Liver (tissue), 9 donors: ENCODE data around the gene PRDX1. TPM values are rescaled to one million over a fixed set of nuclear protein-coding genes. Genes with fewer than 3 reads are reported as not detected.

Experiments
- DNase-seq: peaks from one replicate; pipeline ENCODE4 v3.0.0-alpha.2; 2017; ENCODE audit warnings: low spot score
- H3K27ac ChIP-seq, 2 donors: one replicate each; pipeline ENCODE4 v1.7.0; 2013; ENCODE audit warnings: inconsistent platforms in 2 of 2, low read length in 2 of 2, control low read depth in 1 of 2, low read depth in 1 of 2, mild to moderate bottlenecking in 1 of 2
- H3K27me3 ChIP-seq, 4 donors: one replicate each; pipeline versions ENCODE4 v1.6.1 to v1.7.0; 2013; ENCODE audit warnings: low read length in 3 of 4, inconsistent platforms in 1 of 4, mild to moderate bottlenecking in 1 of 4, moderate library complexity in 1 of 4; ENCODE audit not compliant: control insufficient read depth in 4 of 4, insufficient read depth in 4 of 4
- H3K36me3 ChIP-seq, 4 donors: one replicate each; pipeline versions ENCODE4 v1.6.1 to v1.7.0; 2013; ENCODE audit warnings: low read length in 3 of 4, mild to moderate bottlenecking in 3 of 4, low read depth in 1 of 4, moderate library complexity in 1 of 4; ENCODE audit not compliant: control insufficient read depth in 4 of 4, insufficient read depth in 3 of 4
- H3K4me1 ChIP-seq, 4 donors: one replicate each; pipeline versions ENCODE4 v1.6.1 to v1.7.0; 2013; ENCODE audit warnings: low read length in 3 of 4, mild to moderate bottlenecking in 3 of 4, moderate library complexity in 1 of 4; ENCODE audit not compliant: control insufficient read depth in 4 of 4, insufficient read depth in 4 of 4
- H3K4me3 ChIP-seq, 3 donors: one replicate each; pipeline versions ENCODE4 v1.6.1 to v1.7.0; 2013; ENCODE audit warnings: low read length in 3 of 3, control low read depth in 1 of 3, low read depth in 1 of 3, mild to moderate bottlenecking in 1 of 3
- H3K9ac ChIP-seq, 2 donors: one replicate each; pipeline ENCODE4 v1.7.0; 2013; ENCODE audit warnings: low read length in 2 of 2, mild to moderate bottlenecking in 2 of 2, moderate library complexity in 2 of 2, control low read depth in 1 of 2, low read depth in 1 of 2
- H3K9me3 ChIP-seq, 4 donors: one replicate each; pipeline versions ENCODE4 v1.6.1 to v1.7.0; 2013; ENCODE audit warnings: low read length in 3 of 4; ENCODE audit not compliant: control insufficient read depth in 4 of 4
- CTCF ChIP-seq: fragments of 150-350 bp; IDR thresholded peaks from 2 replicates; pipeline ENCODE4 v1.5.1; 2017; ENCODE audit warnings: improper control_type of control experiment, low read depth, low read length; ENCODE audit not compliant: missing input control
- EGR1 ChIP-seq, 2 donors: IDR thresholded peaks; 2 replicates each; pipeline ENCODE4 v1.6.1; 2016 to 2018; ENCODE audit warnings: antibody characterized with exemption in 2 of 2, low read depth in 2 of 2
- FOXA1 ChIP-seq: IDR thresholded peaks from 2 replicates; pipeline ENCODE4 v1.6.1; 2016; ENCODE audit warnings: antibody characterized with exemption
- FOXA2 ChIP-seq: IDR thresholded peaks from 2 replicates; pipeline ENCODE4 v1.6.1; 2016; ENCODE audit warnings: antibody characterized with exemption
- GABPA ChIP-seq, 2 donors: IDR thresholded peaks in 1 of 2; conservative IDR thresholded peaks in 1 of 2; 2 replicates each; pipeline ENCODE4 v1.6.1; 2016; ENCODE audit warnings: antibody characterized with exemption in 2 of 2, mild to moderate bottlenecking in 1 of 2, moderate library complexity in 1 of 2
- HNF4A ChIP-seq, 2 donors: conservative IDR thresholded peaks; 2 replicates each; pipeline ENCODE4 v1.6.1; 2016; ENCODE audit warnings: antibody characterized with exemption in 2 of 2, mild to moderate bottlenecking in 2 of 2
- HNF4G ChIP-seq: IDR thresholded peaks from 2 replicates; pipeline ENCODE4 v1.6.1; 2016; ENCODE audit warnings: antibody characterized with exemption
- JUND ChIP-seq, 2 donors: IDR thresholded peaks; 2 replicates each; pipeline ENCODE4 v1.6.1; 2016; ENCODE audit warnings: antibody characterized with exemption in 2 of 2
- NR2F2 ChIP-seq: IDR thresholded peaks from 2 replicates; pipeline ENCODE4 v1.6.1; 2016; ENCODE audit warnings: antibody characterized with exemption
- RAD21 ChIP-seq, 2 donors: IDR thresholded peaks; 2 replicates each; pipeline ENCODE4 v1.6.1; 2016; ENCODE audit warnings: antibody characterized with exemption in 2 of 2, mild to moderate bottlenecking in 2 of 2
- RXRA ChIP-seq, 2 donors: IDR thresholded peaks; 2 replicates each; pipeline ENCODE4 v1.6.1; 2017 to 2018; ENCODE audit warnings: antibody characterized with exemption in 2 of 2, mild to moderate bottlenecking in 1 of 2
- SP1 ChIP-seq: IDR thresholded peaks from 2 replicates; pipeline ENCODE4 v1.6.1; 2018; ENCODE audit warnings: antibody characterized with exemption, mild to moderate bottlenecking
- TAF1 ChIP-seq: conservative IDR thresholded peaks from 2 replicates; pipeline ENCODE4 v1.6.1; 2016; ENCODE audit warnings: antibody characterized with exemption, mild to moderate bottlenecking
- YY1 ChIP-seq: IDR thresholded peaks from 2 replicates; pipeline ENCODE4 v1.6.1; 2016; ENCODE audit warnings: antibody characterized with exemption, mild to moderate bottlenecking
- WGBS: extraction: QIAGEN DNeasy Blood & Tissue Kit; methylation state at CpG from one replicate; pipeline ENCODE4 v1.1.7; 2013; 5-methylcytosine and 5-hydroxymethylcytosine counted together
- polyA plus RNA-seq, 2 donors: library from polyadenylated mRNA; stranded (reverse) in 1 of 2; unstranded in 1 of 2; fragments of 200-250 nt in 1 of 2; fragments of >200 nt in 1 of 2; fragmentation: Nextera tagmentation in 1 of 2; extraction: Ambion mirVana in 1 of 2; gene quantifications; one replicate each; pipeline versions ENCODE4 v1.2.1 to v1.2.3, GENCODE V29; 2013 to 2015
- total RNA-seq, 2 donors: library from RNA; depleted of rRNA; stranded (reverse); fragments of >200 nt; gene quantifications; one replicate each; pipeline ENCODE4 v1.2.3, GENCODE V29; 2014
- TF ChIP-seq, protein P1 (sequence below): IDR thresholded peaks from 2 replicates; pipeline ENCODE4 v1.6.1; 2016; ENCODE audit warnings: antibody characterized with exemption
- TF ChIP-seq, protein P2 (sequence below): IDR thresholded peaks from 2 replicates; pipeline ENCODE4 v1.6.1; 2016; ENCODE audit warnings: antibody characterized with exemption
- TF ChIP-seq, protein P3 (sequence below): IDR thresholded peaks from 2 replicates; pipeline ENCODE4 v1.6.1; 2016; ENCODE audit warnings: antibody characterized with exemption
- TF ChIP-seq, protein P4 (sequence below): IDR thresholded peaks from 2 replicates; pipeline ENCODE4 v1.6.1; 2016; ENCODE audit warnings: antibody characterized with exemption, mild to moderate bottlenecking
- donor health status: healthy.
- donor health status: healthy.
- donor health status: healthy.
- donor health status: healthy.
- donor health status: healthy.

Gene PRDX1
- total and polyA plus RNA-seq, 4 donors = 270 to 623 (median 397) TPM

DNA sequence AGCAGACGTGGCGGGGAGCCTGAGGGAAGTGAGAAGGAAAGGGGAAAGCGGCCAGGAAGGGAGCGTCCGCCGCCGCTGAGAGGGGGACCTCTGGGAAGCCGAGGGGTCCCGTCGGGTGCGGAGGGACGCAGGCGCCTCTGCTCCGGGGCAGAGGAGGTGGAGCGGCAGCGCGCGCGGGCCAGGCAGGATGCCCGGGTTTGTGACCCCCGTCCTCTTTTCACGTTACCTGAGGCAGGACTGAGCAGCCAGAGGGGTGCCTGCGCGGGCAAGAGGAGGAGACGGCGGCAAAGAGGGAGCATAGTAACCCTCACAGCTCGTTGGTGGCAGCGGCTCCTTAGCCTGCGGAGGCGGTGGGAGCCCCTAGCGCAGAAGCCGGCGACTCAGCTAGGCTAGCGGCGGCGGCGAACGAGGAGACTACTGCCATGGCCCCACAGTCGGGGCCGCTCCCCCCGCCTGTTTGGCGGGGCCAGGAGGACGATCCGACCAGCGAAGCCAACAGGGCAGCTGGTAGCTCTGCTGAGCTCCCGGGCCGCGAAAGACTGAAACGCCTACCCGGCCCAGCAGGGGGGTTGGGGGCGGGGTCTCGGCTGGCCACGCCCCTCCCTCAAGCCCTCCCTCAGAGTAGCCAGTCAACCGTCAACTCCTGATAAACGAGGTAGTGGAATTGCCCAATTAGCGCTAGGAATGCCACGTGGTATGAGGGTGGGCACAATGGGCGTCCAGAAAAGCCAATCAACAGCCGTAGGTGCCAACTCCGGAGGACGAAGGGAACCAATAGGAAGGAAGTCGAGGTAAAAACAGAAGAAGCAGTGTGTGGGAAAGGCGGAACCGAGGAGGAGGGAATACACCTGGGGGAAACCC, 30.8 kb downstream of the PRDX1 start, which contains the start of gene TESK2:
Gene TESK2 (minus strand): TSS at position 538 of the 861 bp plus-strand sequence. CDS start 33,378 bp downstream, outside the sequence.
- Histone ChIP-seq H3K36me3 (no peaks in the 10 kb centered on the region), H3K27ac (peak within 1 kb of the TSS; percentile 67 to 80), H3K4me3 (peak within 1 kb of the TSS; percentile 77 to 92 (median 79)), H3K4me1 (peaks cover 2 to 27% (median 14%) of the 10 kb centered on the region in 4 donors), H3K9me3 (no peaks in the 10 kb centered on the region), H3K9ac (peak within 1 kb of the TSS; percentile 87 to 99), H3K27me3 (no peaks in the 10 kb centered on the region)
- WGBS = under 1% methylated on average over 64 of the region's 64 CpGs
- peak; percentile 98 for DNase-seq
- TF ChIP-seq YY1 (peak; percentile 76), FOXA2 (no peak), NR2F2 (no peak), RAD21 (IDR thresholded peaks at IDR 0.05) (peak in 1 of 2 donors; percentile 63), TAF1 (peak; percentile 94), SP1 (peak; percentile 98), HNF4G (no peak), RXRA (IDR thresholded peaks at IDR 0.05) (peak; percentile 39 to 50), FOXA1 (peak; percentile 67), GABPA (IDR thresholded peaks at IDR 0.05 in 1 of 2, conservative IDR thresholded peaks at IDR 0.05 in 1 of 2) (peak; percentile 43 to 77), HNF4A (conservative IDR thresholded peaks at IDR 0.05) (peak; percentile 39 to 67), JUND (IDR thresholded peaks at IDR 0.05) (peak; percentile 34 to 64), EGR1 (IDR thresholded peaks at IDR 0.05; ENCODE audit: low read depth in 2 of 2) (peak in 1 of 2 donors; percentile 50), CTCF (peak; percentile 25)
- TF ChIP-seq, protein P1, sequence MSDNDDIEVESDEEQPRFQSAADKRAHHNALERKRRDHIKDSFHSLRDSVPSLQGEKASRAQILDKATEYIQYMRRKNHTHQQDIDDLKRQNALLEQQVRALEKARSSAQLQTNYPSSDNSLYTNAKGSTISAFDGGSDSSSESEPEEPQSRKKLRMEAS = peak; percentile 82
- TF ChIP-seq, protein P2, sequence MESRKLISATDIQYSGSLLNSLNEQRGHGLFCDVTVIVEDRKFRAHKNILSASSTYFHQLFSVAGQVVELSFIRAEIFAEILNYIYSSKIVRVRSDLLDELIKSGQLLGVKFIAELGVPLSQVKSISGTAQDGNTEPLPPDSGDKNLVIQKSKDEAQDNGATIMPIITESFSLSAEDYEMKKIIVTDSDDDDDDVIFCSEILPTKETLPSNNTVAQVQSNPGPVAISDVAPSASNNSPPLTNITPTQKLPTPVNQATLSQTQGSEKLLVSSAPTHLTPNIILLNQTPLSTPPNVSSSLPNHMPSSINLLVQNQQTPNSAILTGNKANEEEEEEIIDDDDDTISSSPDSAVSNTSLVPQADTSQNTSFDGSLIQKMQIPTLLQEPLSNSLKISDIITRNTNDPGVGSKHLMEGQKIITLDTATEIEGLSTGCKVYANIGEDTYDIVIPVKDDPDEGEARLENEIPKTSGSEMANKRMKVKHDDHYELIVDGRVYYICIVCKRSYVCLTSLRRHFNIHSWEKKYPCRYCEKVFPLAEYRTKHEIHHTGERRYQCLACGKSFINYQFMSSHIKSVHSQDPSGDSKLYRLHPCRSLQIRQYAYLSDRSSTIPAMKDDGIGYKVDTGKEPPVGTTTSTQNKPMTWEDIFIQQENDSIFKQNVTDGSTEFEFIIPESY = peak; percentile 38
- TF ChIP-seq, protein P3, sequence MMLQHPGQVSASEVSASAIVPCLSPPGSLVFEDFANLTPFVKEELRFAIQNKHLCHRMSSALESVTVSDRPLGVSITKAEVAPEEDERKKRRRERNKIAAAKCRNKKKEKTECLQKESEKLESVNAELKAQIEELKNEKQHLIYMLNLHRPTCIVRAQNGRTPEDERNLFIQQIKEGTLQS = no peak
- TF ChIP-seq, protein P4, sequence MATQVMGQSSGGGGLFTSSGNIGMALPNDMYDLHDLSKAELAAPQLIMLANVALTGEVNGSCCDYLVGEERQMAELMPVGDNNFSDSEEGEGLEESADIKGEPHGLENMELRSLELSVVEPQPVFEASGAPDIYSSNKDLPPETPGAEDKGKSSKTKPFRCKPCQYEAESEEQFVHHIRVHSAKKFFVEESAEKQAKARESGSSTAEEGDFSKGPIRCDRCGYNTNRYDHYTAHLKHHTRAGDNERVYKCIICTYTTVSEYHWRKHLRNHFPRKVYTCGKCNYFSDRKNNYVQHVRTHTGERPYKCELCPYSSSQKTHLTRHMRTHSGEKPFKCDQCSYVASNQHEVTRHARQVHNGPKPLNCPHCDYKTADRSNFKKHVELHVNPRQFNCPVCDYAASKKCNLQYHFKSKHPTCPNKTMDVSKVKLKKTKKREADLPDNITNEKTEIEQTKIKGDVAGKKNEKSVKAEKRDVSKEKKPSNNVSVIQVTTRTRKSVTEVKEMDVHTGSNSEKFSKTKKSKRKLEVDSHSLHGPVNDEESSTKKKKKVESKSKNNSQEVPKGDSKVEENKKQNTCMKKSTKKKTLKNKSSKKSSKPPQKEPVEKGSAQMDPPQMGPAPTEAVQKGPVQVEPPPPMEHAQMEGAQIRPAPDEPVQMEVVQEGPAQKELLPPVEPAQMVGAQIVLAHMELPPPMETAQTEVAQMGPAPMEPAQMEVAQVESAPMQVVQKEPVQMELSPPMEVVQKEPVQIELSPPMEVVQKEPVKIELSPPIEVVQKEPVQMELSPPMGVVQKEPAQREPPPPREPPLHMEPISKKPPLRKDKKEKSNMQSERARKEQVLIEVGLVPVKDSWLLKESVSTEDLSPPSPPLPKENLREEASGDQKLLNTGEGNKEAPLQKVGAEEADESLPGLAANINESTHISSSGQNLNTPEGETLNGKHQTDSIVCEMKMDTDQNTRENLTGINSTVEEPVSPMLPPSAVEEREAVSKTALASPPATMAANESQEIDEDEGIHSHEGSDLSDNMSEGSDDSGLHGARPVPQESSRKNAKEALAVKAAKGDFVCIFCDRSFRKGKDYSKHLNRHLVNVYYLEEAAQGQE = peak; percentile 90
